Esophagus squamous epithelium (tissue), 4 donors: ENCODE measurements around the gene FAM186B.

Source experiments
- CTCF ChIP-seq, 6 experiments: fragments of 450-650 bp in 4 of 6; fragments of 200-600 bp in 2 of 6; sonication (generic) in 2 of 6; IDR thresholded peaks; one replicate each; pipeline ENCODE4 v1.5.1; 2016 to 2019; ENCODE audit warnings: antibody characterized with exemption in 6 of 6, mild to moderate bottlenecking in 4 of 6, moderate library complexity in 4 of 6
- POLR2A ChIP-seq, 4 donors: fragments of 450-650 bp; IDR thresholded peaks; one replicate each; pipeline ENCODE4 v1.6.1; 2017; ENCODE audit warnings: antibody characterized with exemption in 4 of 4, mild to moderate bottlenecking in 4 of 4, moderate library complexity in 3 of 4

GRCh38 chr12:49626836-49627235 is 21.4 kb upstream of the FAM186B start:
- TF ChIP-seq CTCF (IDR thresholded peaks at IDR 0.05) (no peak), POLR2A (IDR thresholded peaks at IDR 0.05) (no peak)
